BE2C (cell line): ENCODE measurements around the gene AUTS2.

ENCODE experiments used
- DNase-seq: peaks from one replicate; pipeline ENCODE4 v3.0.0-alpha.2; 2020
- H3K27me3 ChIP-seq: fragments of 250-450 bp; sonication (Bioruptor Pico); 2 replicates; pipeline ENCODE4 v1.5.1; 2020; ENCODE audit warnings: mild to moderate bottlenecking
- H3K36me3 ChIP-seq: fragments of 250-450 bp; sonication (Bioruptor Pico); 2 replicates; pipeline ENCODE4 v1.5.1; 2020; ENCODE audit warnings: mild to moderate bottlenecking
- H3K4me1 ChIP-seq: fragments of 250-450 bp; sonication (Bioruptor Pico); 2 replicates; pipeline ENCODE4 v1.5.1; 2020
- H3K4me3 ChIP-seq: 2 replicates; pipeline ENCODE4 v1.5.1; 2011; ENCODE audit warnings: low read depth, low read length
- H3K9me3 ChIP-seq: fragments of 250-450 bp; sonication (Bioruptor Pico); 2 replicates; pipeline ENCODE4 v1.5.1; 2020
- CTCF ChIP-seq: IDR thresholded peaks from 2 replicates; pipeline ENCODE4 v1.5.1; 2012; ENCODE audit warnings: mild to moderate bottlenecking, low read depth, low read length

The AUTS2 gene

GRCh38 chr7:69786730-69787395 lies 188.6 kb downstream of the AUTS2 start:
- no peaks in the 10 kb centered on the region for H3K9me3 ChIP-seq
- H3K4me1 ChIP-seq, result peaks cover 14% of the 10 kb centered on the region
- no peaks in the 10 kb centered on the region for H3K36me3 ChIP-seq
- no peak for DNase-seq
- H3K4me3 ChIP-seq, result no peak overlapping the region
- TF ChIP-seq CTCF, result no peak
- H3K27me3 ChIP-seq, result no peaks in the 10 kb centered on the region

- Histone ChIP-seq H3K4me1 (peaks cover 14% of the 10 kb centered on the region), H3K9me3 (no peaks in the 10 kb centered on the region), H3K4me3 (no peak overlapping the region), H3K36me3 (no peaks in the 10 kb centered on the region), H3K27me3 (no peaks in the 10 kb centered on the region)
- DNase-seq, result no peak
- no peak for TF ChIP-seq CTCF
These were observed 189.6 kb downstream of the AUTS2 start for GRCh38 chr7:69787736-69788431.

GRCh38 chr7:69789563-69789962 lies 191.3 kb downstream of the AUTS2 start:
- Histone ChIP-seq H3K36me3 (no peaks in the 10 kb centered on the region), H3K27me3 (no peaks in the 10 kb centered on the region), H3K4me1 (peaks cover 12% of the 10 kb centered on the region), H3K9me3 (no peaks in the 10 kb centered on the region), H3K4me3 (no peak overlapping the region)
- TF ChIP-seq CTCF, result no peak
- no peak for DNase-seq

- Histone ChIP-seq H3K4me1 (peaks cover 12% of the 10 kb centered on the region), H3K9me3 (no peaks in the 10 kb centered on the region), H3K27me3 (no peaks in the 10 kb centered on the region), H3K36me3 (no peaks in the 10 kb centered on the region), H3K4me3 (no peak overlapping the region)
- DNase-seq, result no peak
- TF ChIP-seq CTCF, result no peak
These were observed 192.9 kb downstream of the AUTS2 start for GRCh38 chr7:69790977-69791724.

GRCh38 chr7:69791739-69792138 lies 193.5 kb downstream of the AUTS2 start:
- TF ChIP-seq CTCF, result no peak
- H3K9me3 ChIP-seq, result no peaks in the 10 kb centered on the region
- DNase-seq, result no peak
- no peaks in the 10 kb centered on the region for H3K36me3 ChIP-seq
- no peak overlapping the region for H3K4me3 ChIP-seq
- no peaks in the 10 kb centered on the region for H3K27me3 ChIP-seq
- peaks cover 12% of the 10 kb centered on the region for H3K4me1 ChIP-seq
